Endothelial cell of umbilical vein (primary cell): ENCODE results near the gene SATB1. TPM values are rescaled to one million over a fixed set of nuclear protein-coding genes. Genes with fewer than 3 reads are reported as not detected.

Experiments
- BruUV-seq: library from RNA; stranded (reverse); fragments of 400-500 nt; replicated peaks from 2 replicates; lab custom pipeline; 2021; lab: Mats Ljungman, UMichigan
- CTCF ChIA-PET: fragments of 300-600, 350-600 bp; sonication (Branson Sonifier 250); formaldehyde crosslinking; loops from one replicate; lab custom pipeline; 2021; ENCODE audit warnings: antibody characterized with exemption, inconsistent platforms; lab: Charles Lee
- POLR2A ChIA-PET: fragments of 300-600, 350-600 bp; sonication (Branson Sonifier 250); formaldehyde crosslinking; loops from one replicate; lab custom pipeline; 2021; ENCODE audit warnings: antibody characterized with exemption, inconsistent platforms; lab: Charles Lee
- DNase-seq: peaks from one replicate; pipeline ENCODE4 v3.0.0-alpha.2; 2011; ENCODE audit warnings: low read depth, low spot score
- FAIRE-seq: peaks from 2 replicates; lab custom pipeline; 2011; peaks lifted over from hg19 to GRCh38; lab: Jason Lieb, UNC
- H2AFZ ChIP-seq: 2 replicates; pipeline ENCODE4 v1.6.0; 2012; ENCODE audit warnings: low read depth, low read length, control low read depth, inconsistent platforms
- H3K27ac ChIP-seq: 2 replicates; pipeline ENCODE4 v1.5.1; 2011; ENCODE audit warnings: low read depth, mild to moderate bottlenecking, control low read depth, low read length, moderate library complexity; ENCODE audit not compliant: insufficient read depth
- H3K27me3 ChIP-seq, 2 experiments: 2 replicates each; pipeline versions ENCODE4 v1.6.0 to v1.6.1; 2011; ENCODE audit warnings: low read length in 2 of 2, mixed read lengths in 1 of 2; ENCODE audit not compliant: control insufficient read depth in 2 of 2, insufficient read depth in 2 of 2
- H3K36me3 ChIP-seq, 2 experiments: 2 replicates in 1 of 2; 3 replicates in 1 of 2; pipeline ENCODE4 v1.5.1; 2011; ENCODE audit warnings: low read length in 2 of 2, mild to moderate bottlenecking in 1 of 2, moderate library complexity in 1 of 2; ENCODE audit not compliant: control insufficient read depth in 2 of 2, insufficient read depth in 2 of 2; ENCODE audit errors: extremely low read depth in 1 of 2
- H3K4me1 ChIP-seq: 3 replicates; pipeline ENCODE4 v1.5.1; 2011; ENCODE audit warnings: mild to moderate bottlenecking, low read length; ENCODE audit not compliant: control insufficient read depth, insufficient read depth; ENCODE audit errors: extremely low read depth
- H3K4me2 ChIP-seq: 2 replicates; pipeline ENCODE4 v1.6.1; 2011; ENCODE audit warnings: low read length, control low read depth, mixed read lengths; ENCODE audit not compliant: insufficient read depth
- H3K4me3 ChIP-seq, 3 experiments: fragments of 200-600 bp in 1 of 3; sonication (generic), shearing (Covaris generic) in 1 of 3; replicated peaks in 1 of 3; 2 replicates each; pipeline ENCODE4 v1.5.1; 2011 to 2016; ENCODE audit warnings: control low read depth in 3 of 3, low read length in 3 of 3, mild to moderate bottlenecking in 2 of 3, inconsistent platforms in 1 of 3, low read depth in 1 of 3, moderate library complexity in 1 of 3; ENCODE audit not compliant: insufficient read depth in 1 of 3
- H3K79me2 ChIP-seq: 2 replicates; pipeline ENCODE4 v1.6.0; 2012; ENCODE audit warnings: low read length, inconsistent platforms; ENCODE audit not compliant: control insufficient read depth, insufficient read depth
- H3K9ac ChIP-seq: replicated peaks from 2 replicates; pipeline ENCODE3; 2011; ENCODE audit warnings: low read length, control low read depth; ENCODE audit not compliant: insufficient read depth; ENCODE audit errors: extremely low read depth
- H3K9me1 ChIP-seq: replicated peaks from 3 replicates; pipeline ENCODE4 v1.6.0; 2011; ENCODE audit warnings: mild to moderate bottlenecking, low read length; ENCODE audit not compliant: control insufficient read depth, insufficient read depth; ENCODE audit errors: extremely low read depth
- H3K9me3 ChIP-seq: replicated peaks from 2 replicates; pipeline ENCODE4 v1.5.1; 2012; ENCODE audit warnings: low read length, inconsistent platforms; ENCODE audit not compliant: control insufficient read depth, insufficient read depth
- H4K20me1 ChIP-seq: replicated peaks from 2 replicates; pipeline ENCODE3; 2011; ENCODE audit warnings: mild to moderate bottlenecking, low read length; ENCODE audit not compliant: control insufficient read depth, insufficient read depth; ENCODE audit errors: extremely low read depth
- CTCF ChIP-seq, 2 donors: IDR thresholded peaks; 1 replicate in 1 of 2; 2 replicates in 1 of 2; pipeline ENCODE4 v1.5.1; 2011; ENCODE audit warnings: low read length in 2 of 2, mild to moderate bottlenecking in 2 of 2, moderate library complexity in 2 of 2, control low read depth in 1 of 2, inconsistent platforms in 1 of 2, low read depth in 1 of 2; ENCODE audit not compliant: insufficient read depth in 1 of 2; ENCODE audit errors: extremely low read depth in 1 of 2
- EZH2 ChIP-seq: IDR thresholded peaks from 2 replicates; pipeline ENCODE4 v1.6.1; 2012; ENCODE audit warnings: borderline replicate concordance, low read depth, mild to moderate bottlenecking, moderate library complexity, low read length, inconsistent platforms; ENCODE audit not compliant: severe bottlenecking
- FOS ChIP-seq: IDR thresholded peaks from 2 replicates; pipeline ENCODE4 v1.6.1; 2011; ENCODE audit warnings: mild to moderate bottlenecking, low read length, moderate library complexity, borderline replicate concordance; ENCODE audit not compliant: insufficient read depth
- GATA2 ChIP-seq: IDR thresholded peaks from 2 replicates; pipeline ENCODE4 v1.7.0; 2011; ENCODE audit warnings: low read depth, mild to moderate bottlenecking, moderate library complexity, mixed read lengths, low read length; ENCODE audit not compliant: insufficient read length, insufficient read depth
- JUN ChIP-seq: IDR thresholded peaks from 2 replicates; pipeline ENCODE4 v1.6.1; 2011; ENCODE audit warnings: borderline replicate concordance, low read depth; ENCODE audit not compliant: insufficient read length, insufficient read depth
- MAX ChIP-seq: IDR thresholded peaks from 2 replicates; pipeline ENCODE4 v1.6.1; 2011; ENCODE audit not compliant: insufficient read depth, insufficient read length
- MYC ChIP-seq: IDR thresholded peaks from one replicate; pipeline ENCODE4 v1.6.1; 2011; ENCODE audit warnings: mild to moderate bottlenecking, low read depth, low read length
- POLR2A ChIP-seq: IDR thresholded peaks from 2 replicates; pipeline ENCODE4 v1.6.1; 2012; ENCODE audit warnings: low read depth, mild to moderate bottlenecking, control low read depth, low read length
- POLR2AphosphoS5 ChIP-seq: IDR thresholded peaks from 2 replicates; pipeline ENCODE4 v1.6.1; 2012; ENCODE audit warnings: low read depth, mild to moderate bottlenecking, control low read depth, low read length, moderate library complexity; ENCODE audit not compliant: insufficient read depth
- dilution Hi-C: fragments of 300-500 bp; cut with MboI; formaldehyde crosslinking; loops from one replicate; pipeline ENCODE4 v1.15.0; 2019; ENCODE audit warnings: low sequenced_read_pairs; ENCODE audit not compliant: extremely low pct_ligation_motif_present
- intact Hi-C: fragments of 100-400 bp; cut with micrococcal nuclease; formaldehyde crosslinking; loops from one replicate; pipeline ENCODE4 v1.10.0; 2022
- polyA plus RNA-seq, 4 experiments: library from polyadenylated mRNA; depleted of rRNA in 3 of 4; stranded (reverse) in 3 of 4; unstranded in 1 of 4; fragments of >200 nt; gene quantifications; 2 replicates each; pipeline versions ENCODE4 v1.2.1 to v1.2.3, GENCODE V29; 2011 to 2012; ENCODE audit warnings: missing spikeins in 1 of 4
- total RNA-seq: library from RNA; stranded (reverse); gene quantifications from 2 replicates; pipeline ENCODE4 v1.2.3, GENCODE V29; 2021

The SATB1 gene
- total and polyA plus RNA-seq, 2 donors (not counting 3 experiments of a cell fraction or from before 2014, with no cell fraction given): 3.9 to 6.2 TPM

GRCh38 chr3:18344306-18345014 lies 80.7 kb downstream of the SATB1 start:
- intact Hi-C loops (no loop called here), dilution Hi-C loops (no loop called here)
- TF ChIP-seq POLR2AphosphoS5 (no peak), JUN (no peak), FOS (no peak), GATA2 (no peak), EZH2 (no peak), MAX (no peak), POLR2A (no peak), MYC (no peak), CTCF (IDR thresholded peaks at IDR 0.05; ENCODE audit: extremely low read depth in 1 of 2, insufficient read depth in 1 of 2, low read depth in 1 of 2, low read length in 2 of 2) (no peak)
- no peaks in the 10 kb centered on the region for H3K9me3 ChIP-seq
- no TSS peak for BruUV-seq
- no peaks in the 10 kb centered on the region for H3K36me3 ChIP-seq
- H3K27me3 ChIP-seq: no peaks in the 10 kb centered on the region
- no peaks in the 10 kb centered on the region for H4K20me1 ChIP-seq
- no peak overlapping the region for H3K9ac ChIP-seq
- no peaks in the 10 kb centered on the region for H3K79me2 ChIP-seq
- no peak overlapping the region for H3K27ac ChIP-seq
- no peak overlapping the region for H3K4me2 ChIP-seq
- H3K4me3 ChIP-seq: no peak overlapping the region
- no peak overlapping the region for H2AFZ ChIP-seq
- no peak for FAIRE-seq
- DNase-seq: no peak
- ChIA-PET CTCF (no interaction called here), POLR2A (no interaction called here)
- no peaks in the 10 kb centered on the region for H3K9me1 ChIP-seq
- no peaks in the 10 kb centered on the region for H3K4me1 ChIP-seq
